HFFc6 (cell line): ENCODE data around the gene ARID5A. TPM values are rescaled to one million over a fixed set of nuclear protein-coding genes. Genes with fewer than 3 reads are reported as not detected.
A peak's percentile ranks its signal among the peaks of the same experiment; 100 is the strongest.

Experiments
- DNase-seq: peaks from one replicate; pipeline ENCODE4 v3.0.0-alpha.2; 2018
- H3K27ac Mint-ChIP-seq: 2 replicates; pipeline ENCODE4 v1.8.0; 2020; ENCODE audit warnings: mild to moderate bottlenecking, mixed read lengths
- H3K27me3 Mint-ChIP-seq: 2 replicates; pipeline ENCODE4 v1.8.0; 2021; ENCODE audit warnings: mild to moderate bottlenecking, moderate library complexity, mixed read lengths; ENCODE audit not compliant: insufficient read depth
- H3K36me3 Mint-ChIP-seq: 2 replicates; pipeline ENCODE4 v1.8.0; 2021; ENCODE audit warnings: low read depth, mixed read lengths
- H3K4me1 Mint-ChIP-seq: 2 replicates; pipeline ENCODE4 v1.8.0; 2020; ENCODE audit warnings: low read depth, mixed read lengths
- H3K4me3 Mint-ChIP-seq: 2 replicates; pipeline ENCODE4 v1.8.0; 2020; ENCODE audit warnings: mild to moderate bottlenecking, moderate library complexity, mixed read lengths
- H3K9me3 Mint-ChIP-seq: 2 replicates; pipeline ENCODE4 v1.8.0; 2020; ENCODE audit warnings: mild to moderate bottlenecking, mixed read lengths
- CTCF ChIP-seq: fragments of 200-600 bp; sonication (generic); IDR thresholded peaks from 2 replicates; pipeline ENCODE4 v1.5.0; 2021; ENCODE audit warnings: antibody characterized with exemption, mild to moderate bottlenecking
- total RNA-seq, 6 experiments: library from RNA; stranded (reverse); fragmentation: NEBNext Ultra II Directional; extraction: Animal tissue kit (Norgen Biotek cat#: 25700); gene quantifications; 2 replicates in 1 of 6; 3 replicates in 5 of 6; pipeline ENCODE4 v1.2.3, GENCODE V29; 2021

The ARID5A gene
- total RNA-seq, 6 experiments from 2014 or later = 9.6 to 13.6 (median 10.0) TPM

GRCh38 chr2:96530144-96530430 is 6.5 kb upstream of the ARID5A start:
- no peak overlapping the region for H3K27ac Mint-ChIP-seq
- H3K9me3 Mint-ChIP-seq = no peaks in the 10 kb centered on the region
- H3K4me3 Mint-ChIP-seq = no peak overlapping the region
- DNase-seq = no peak
- peaks cover 2% of the 10 kb centered on the region for H3K27me3 Mint-ChIP-seq
- peaks cover 73% of the 10 kb centered on the region for H3K4me1 Mint-ChIP-seq
- TF ChIP-seq CTCF = no peak
- H3K36me3 Mint-ChIP-seq = no peaks in the 10 kb centered on the region

GRCh38 chr2:96530474-96531357 is 5.8 kb upstream of the ARID5A start:
- Mint-ChIP-seq H3K27ac (no peak overlapping the region), H3K4me3 (no peak overlapping the region)
- DNase-seq = no peak

GRCh38 chr2:96531366-96531765 is 5.2 kb upstream of the ARID5A start:
- H3K4me3 Mint-ChIP-seq = peak overlapping the region; percentile 63; the same call in 1 of the 2 replicates
- no peak for DNase-seq
- TF ChIP-seq CTCF = no peak
- no peaks in the 10 kb centered on the region for H3K9me3 Mint-ChIP-seq
- H3K27ac Mint-ChIP-seq = peak overlapping the region; percentile 46; the same call in 1 of the 2 replicates
- peaks cover 2% of the 10 kb centered on the region for H3K27me3 Mint-ChIP-seq
- H3K36me3 Mint-ChIP-seq = no peaks in the 10 kb centered on the region
- H3K4me1 Mint-ChIP-seq = peaks cover 73% of the 10 kb centered on the region

More at GRCh38 chr2:96530474-96531357, 5.8 kb upstream of the ARID5A start:
- no peaks in the 10 kb centered on the region for H3K36me3 Mint-ChIP-seq
- H3K9me3 Mint-ChIP-seq = no peaks in the 10 kb centered on the region
- H3K4me1 Mint-ChIP-seq = peaks cover 73% of the 10 kb centered on the region
- H3K27me3 Mint-ChIP-seq = peaks cover 2% of the 10 kb centered on the region
- no peak for TF ChIP-seq CTCF

- Mint-ChIP-seq H3K4me1 (peaks cover 68% of the 10 kb centered on the region), H3K4me3 (peak overlapping the region; percentile 63), H3K27ac (peak overlapping the region; percentile 84), H3K36me3 (no peaks in the 10 kb centered on the region), H3K9me3 (no peaks in the 10 kb centered on the region), H3K27me3 (no peaks in the 10 kb centered on the region; the same call in 1 of the 2 replicates)
- no peak for TF ChIP-seq CTCF
- DNase-seq = peak; percentile 98
Observed at GRCh38 chr2:96531872-96532505, 4.6 kb upstream of the ARID5A start.

GRCh38 chr2:96532641-96533291 is 3.8 kb upstream of the ARID5A start:
- Mint-ChIP-seq H3K4me3 (peak overlapping the region; percentile 63), H3K36me3 (no peaks in the 10 kb centered on the region), H3K27me3 (no peaks in the 10 kb centered on the region; the same call in 1 of the 2 replicates), H3K9me3 (no peaks in the 10 kb centered on the region), H3K4me1 (peaks cover 65% of the 10 kb centered on the region), H3K27ac (peak overlapping the region; percentile 84)
- TF ChIP-seq CTCF = no peak
- DNase-seq = no peak
